HEK293T (cell line): ENCODE results near the gene CCM2.

ENCODE experiments used
- CTCF ChIA-PET: fragments of 350-600 bp; formaldehyde crosslinking; extraction: SDS; loops from one replicate; lab custom pipeline; 2021; ENCODE audit warnings: antibody characterized with exemption, inconsistent platforms; lab: Yijun Ruan, JAX
- POLR2A ChIA-PET: fragments of 350-600 bp; formaldehyde crosslinking; extraction: SDS; loops from one replicate; lab custom pipeline; 2020; ENCODE audit warnings: antibody characterized with exemption, inconsistent platforms; lab: Yijun Ruan, JAX
- DNase-seq: peaks from one replicate; pipeline ENCODE4 v3.0.0; 2012; ENCODE audit warnings: mixed read lengths; ENCODE audit errors: extremely low spot score
- ARNT ChIP-seq: fragments of 450-650 bp; IDR thresholded peaks from 2 replicates; pipeline ENCODE4 v1.6.1; 2017; ENCODE audit warnings: mild to moderate bottlenecking
- BHLHE40 ChIP-seq: fragments of 450-650 bp; IDR thresholded peaks from 2 replicates; pipeline ENCODE4 v1.6.1; 2016; ENCODE audit warnings: mild to moderate bottlenecking, moderate library complexity, borderline replicate concordance
- CTBP1 ChIP-seq: fragments of 450-650 bp; IDR thresholded peaks from 2 replicates; pipeline ENCODE4 v1.6.1; 2016; ENCODE audit warnings: borderline replicate concordance
- ELF4 ChIP-seq: fragments of 450-650 bp; IDR thresholded peaks from 2 replicates; pipeline ENCODE4 v1.6.1; 2017; ENCODE audit warnings: antibody characterized with exemption
- FOXA1 ChIP-seq: fragments of 450-650 bp; IDR thresholded peaks from 2 replicates; pipeline ENCODE4 v1.6.1; 2016; ENCODE audit warnings: mild to moderate bottlenecking
- FOXK2 ChIP-seq: fragments of 450-650 bp; IDR thresholded peaks from 2 replicates; pipeline ENCODE4 v1.6.1; 2016; ENCODE audit warnings: mild to moderate bottlenecking
- FOXM1 ChIP-seq: fragments of 450-650 bp; IDR thresholded peaks from 2 replicates; pipeline ENCODE4 v1.6.1; 2017; ENCODE audit warnings: mild to moderate bottlenecking, borderline replicate concordance
- HDGF ChIP-seq: fragments of 450-650 bp; IDR thresholded peaks from 2 replicates; pipeline ENCODE4 v1.6.1; 2017; ENCODE audit warnings: antibody characterized with exemption, borderline replicate concordance
- L3MBTL2 ChIP-seq: fragments of 450-650 bp; conservative IDR thresholded peaks from 2 replicates; pipeline ENCODE4 v1.6.1; 2016; ENCODE audit warnings: mild to moderate bottlenecking
- LEF1 ChIP-seq: fragments of 450-650 bp; IDR thresholded peaks from 2 replicates; pipeline ENCODE4 v1.6.1; 2017; ENCODE audit warnings: mild to moderate bottlenecking, borderline replicate concordance
- NFRKB ChIP-seq: fragments of 450-650 bp; IDR thresholded peaks from 2 replicates; pipeline ENCODE4 v1.6.1; 2016; ENCODE audit warnings: mild to moderate bottlenecking, moderate library complexity
- SP1 ChIP-seq: fragments of 450-650 bp; IDR thresholded peaks from 2 replicates; pipeline ENCODE4 v1.6.1; 2017
- SUZ12 ChIP-seq: fragments of 450-650 bp; IDR thresholded peaks from 2 replicates; pipeline ENCODE4 v1.6.1; 2016; ENCODE audit warnings: mild to moderate bottlenecking
- TARDBP ChIP-seq: fragments of 450-650 bp; IDR thresholded peaks from 2 replicates; pipeline ENCODE4 v1.6.1; 2016
- ZNF384 ChIP-seq: fragments of 450-650 bp; IDR thresholded peaks from 2 replicates; pipeline ENCODE4 v1.6.1; 2016
- TF ChIP-seq, protein P1 (sequence below): fragments of 450-650 bp; IDR thresholded peaks from 2 replicates; pipeline ENCODE4 v1.6.1; 2016

CCM2 gene

GRCh38 chr7:44966731-44967538, 33.1 kb upstream of the CCM2 start:
- CTCF ChIA-PET: no interaction called here
- POLR2A ChIA-PET: no interaction called here
- TF ChIP-seq CTBP1 (no peak), FOXA1 (no peak), FOXK2 (no peak), NFRKB (no peak), TARDBP (no peak), SP1 (no peak), BHLHE40 (no peak), FOXM1 (no peak), L3MBTL2 (no peak), ELF4 (no peak)
- TF ChIP-seq, protein P1, sequence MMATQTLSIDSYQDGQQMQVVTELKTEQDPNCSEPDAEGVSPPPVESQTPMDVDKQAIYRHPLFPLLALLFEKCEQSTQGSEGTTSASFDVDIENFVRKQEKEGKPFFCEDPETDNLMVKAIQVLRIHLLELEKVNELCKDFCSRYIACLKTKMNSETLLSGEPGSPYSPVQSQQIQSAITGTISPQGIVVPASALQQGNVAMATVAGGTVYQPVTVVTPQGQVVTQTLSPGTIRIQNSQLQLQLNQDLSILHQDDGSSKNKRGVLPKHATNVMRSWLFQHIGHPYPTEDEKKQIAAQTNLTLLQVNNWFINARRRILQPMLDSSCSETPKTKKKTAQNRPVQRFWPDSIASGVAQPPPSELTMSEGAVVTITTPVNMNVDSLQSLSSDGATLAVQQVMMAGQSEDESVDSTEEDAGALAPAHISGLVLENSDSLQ: no peak

GRCh38 chr7:44967571-44968446, 32.2 kb upstream of the CCM2 start:
- ChIA-PET POLR2A (no interaction called here), CTCF (no interaction called here)
- 0 out of 2 replicates have a peak, but pooled peaks have one; percentile 9 for TF ChIP-seq L3MBTL2
- TF ChIP-seq FOXM1: no peak
- DNase-seq: peak; percentile 36

More at GRCh38 chr7:44966731-44967538, 33.1 kb upstream of the CCM2 start:
- DNase-seq: no peak

DNA sequence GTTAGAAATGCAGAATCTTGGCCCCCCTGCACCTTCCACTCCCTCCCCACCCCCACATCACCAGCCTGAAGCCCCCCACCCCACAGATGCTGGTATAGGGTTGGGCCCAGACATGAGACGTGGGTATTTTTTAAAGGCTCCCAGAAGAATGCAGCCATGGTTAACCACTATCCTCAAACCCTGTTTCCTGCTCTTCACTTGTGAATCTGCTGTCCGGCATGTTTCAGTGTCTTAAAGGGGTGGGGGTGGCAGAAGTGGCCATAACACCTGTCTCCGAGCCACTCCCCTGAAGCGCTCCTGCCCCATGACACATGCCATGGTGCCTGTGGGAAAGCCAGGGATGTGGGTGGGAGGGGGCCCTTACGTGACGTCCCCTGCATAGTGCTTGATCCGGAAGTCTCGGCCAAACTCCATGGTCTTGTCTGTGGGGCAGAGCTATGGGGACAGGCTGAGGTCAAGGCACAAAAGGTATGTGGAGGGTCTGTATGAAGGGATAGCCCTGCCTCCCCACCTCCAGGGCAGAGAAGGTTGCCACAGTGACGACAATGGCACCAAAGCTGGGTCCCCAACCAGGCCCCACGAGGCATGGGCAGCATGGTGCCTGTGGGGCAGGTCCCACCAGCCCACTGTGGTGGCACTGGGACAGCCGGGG, 30.8 kb upstream of the CCM2 start:
- CTCF ChIA-PET: no interaction called here
- TF ChIP-seq ARNT (no peak), SP1 (no peak), FOXM1 (no peak), SUZ12 (no peak), TARDBP (no peak), L3MBTL2 (no peak), ELF4 (no peak), CTBP1 (no peak), LEF1 (no peak)
- TF ChIP-seq, protein P1: no peak
- POLR2A ChIA-PET: interaction anchor here (1.2 kb wide), 1 partner anchor 14 kb away, joined by 3 read pairs; no protein-coding TSS in a partner anchor
- no peak for DNase-seq

- POLR2A ChIA-PET: interaction anchor here (1.2 kb wide), 1 partner anchor 14 kb away, joined by 3 read pairs; no protein-coding TSS in a partner anchor
- CTCF ChIA-PET: no interaction called here
- no peak for DNase-seq
- no peak for TF ChIP-seq SP1
- no peak for TF ChIP-seq BHLHE40
- TF ChIP-seq, protein P1: no peak
- TF ChIP-seq L3MBTL2: no peak
- no peak for TF ChIP-seq LEF1
- TF ChIP-seq NFRKB: no peak
- TF ChIP-seq CTBP1: no peak
- TF ChIP-seq FOXM1: no peak
- TF ChIP-seq SUZ12: no peak
- no peak for TF ChIP-seq ARNT
- TF ChIP-seq HDGF: no peak
- no peak for TF ChIP-seq FOXK2
- TF ChIP-seq ZNF384: no peak
- no peak for TF ChIP-seq ELF4
- TF ChIP-seq FOXA1: no peak
- TF ChIP-seq TARDBP: no peak
Observed at GRCh38 chr7:44969701-44970522, 30.1 kb upstream of the CCM2 start.

- CTCF ChIA-PET: interaction anchor here (0.5 kb wide), 1 partner anchor 116 kb away, joined by 3 read pairs; no protein-coding TSS in a partner anchor
- DNase-seq: no peak
- no peak for TF ChIP-seq BHLHE40
- TF ChIP-seq TARDBP: no peak
- no peak for TF ChIP-seq FOXK2
- no peak for TF ChIP-seq CTBP1
- no peak for TF ChIP-seq NFRKB
- TF ChIP-seq, protein P1: no peak
- no peak for TF ChIP-seq FOXA1
- no peak for TF ChIP-seq LEF1
- no peak for TF ChIP-seq ELF4
- TF ChIP-seq L3MBTL2: no peak
- no peak for TF ChIP-seq ARNT
- TF ChIP-seq ZNF384: no peak
- no peak for TF ChIP-seq SUZ12
- TF ChIP-seq SP1: no peak
- POLR2A ChIA-PET: interaction anchor here (1.2 to 5.6 kb wide), 2 partner anchors 13 kb away, joined by 3 to 71 read pairs; no protein-coding TSS in a partner anchor
Observed at GRCh38 chr7:44970523-44971051, 29.4 kb upstream of the CCM2 start.
